ENCODE results near the gene ADAMTS18. TPM values are rescaled to one million over a fixed set of nuclear protein-coding genes. Genes with fewer than 3 reads are reported as not detected.

Gene ADAMTS18
- total and polyA plus RNA-seq, 2 donors (not counting 3 experiments of a cell fraction or from before 2014, with no cell fraction given) = 18.4 to 27.5 TPM

- H3K9me1 ChIP-seq (replicated peaks; ENCODE audit: control insufficient read depth, extremely low read depth, insufficient read depth, low read length) = no peaks in the 10 kb centered on the region
- intact Hi-C loops (cut with micrococcal nuclease) (no loop called here), dilution Hi-C loops (cut with MboI; ENCODE audit: extremely low pct_ligation_motif_present, low sequenced_read_pairs) (no loop called here)
- POLR2A ChIA-PET = no interaction called here
- H3K9ac ChIP-seq (replicated peaks; ENCODE audit: extremely low read depth, insufficient read depth, low read length) = no peak overlapping the region
- H3K4me3 ChIP-seq (replicated peaks in 1 of 3; ENCODE audit: insufficient read depth in 1 of 3, low read depth in 1 of 3, low read length in 3 of 3) = no peak overlapping the region
- TF ChIP-seq GATA2 (IDR thresholded peaks at IDR 0.05; ENCODE audit: insufficient read depth, insufficient read length, low read depth, low read length) = no peak
- TF ChIP-seq POLR2A (IDR thresholded peaks at IDR 0.05; ENCODE audit: low read depth, low read length) = no peak
- TF ChIP-seq FOS (IDR thresholded peaks at IDR 0.05; ENCODE audit: borderline replicate concordance, insufficient read depth, low read length) = no peak
- TF ChIP-seq JUN (IDR thresholded peaks at IDR 0.05; ENCODE audit: borderline replicate concordance, insufficient read depth, insufficient read length, low read depth) = no peak
- no peak for TF ChIP-seq POLR2AphosphoS5 (IDR thresholded peaks at IDR 0.05; ENCODE audit: insufficient read depth, low read depth, low read length)
- TF ChIP-seq EZH2 (IDR thresholded peaks at IDR 0.05; ENCODE audit: borderline replicate concordance, low read depth, low read length, severe bottlenecking) = no peak
- TF ChIP-seq, protein P1, sequence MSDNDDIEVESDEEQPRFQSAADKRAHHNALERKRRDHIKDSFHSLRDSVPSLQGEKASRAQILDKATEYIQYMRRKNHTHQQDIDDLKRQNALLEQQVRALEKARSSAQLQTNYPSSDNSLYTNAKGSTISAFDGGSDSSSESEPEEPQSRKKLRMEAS (IDR thresholded peaks at IDR 0.05; ENCODE audit: insufficient read depth, insufficient read length) = no peak
- TF ChIP-seq, protein P2, sequence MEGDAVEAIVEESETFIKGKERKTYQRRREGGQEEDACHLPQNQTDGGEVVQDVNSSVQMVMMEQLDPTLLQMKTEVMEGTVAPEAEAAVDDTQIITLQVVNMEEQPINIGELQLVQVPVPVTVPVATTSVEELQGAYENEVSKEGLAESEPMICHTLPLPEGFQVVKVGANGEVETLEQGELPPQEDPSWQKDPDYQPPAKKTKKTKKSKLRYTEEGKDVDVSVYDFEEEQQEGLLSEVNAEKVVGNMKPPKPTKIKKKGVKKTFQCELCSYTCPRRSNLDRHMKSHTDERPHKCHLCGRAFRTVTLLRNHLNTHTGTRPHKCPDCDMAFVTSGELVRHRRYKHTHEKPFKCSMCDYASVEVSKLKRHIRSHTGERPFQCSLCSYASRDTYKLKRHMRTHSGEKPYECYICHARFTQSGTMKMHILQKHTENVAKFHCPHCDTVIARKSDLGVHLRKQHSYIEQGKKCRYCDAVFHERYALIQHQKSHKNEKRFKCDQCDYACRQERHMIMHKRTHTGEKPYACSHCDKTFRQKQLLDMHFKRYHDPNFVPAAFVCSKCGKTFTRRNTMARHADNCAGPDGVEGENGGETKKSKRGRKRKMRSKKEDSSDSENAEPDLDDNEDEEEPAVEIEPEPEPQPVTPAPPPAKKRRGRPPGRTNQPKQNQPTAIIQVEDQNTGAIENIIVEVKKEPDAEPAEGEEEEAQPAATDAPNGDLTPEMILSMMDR (IDR thresholded peaks at IDR 0.05; ENCODE audit: extremely low read depth in 1 of 2, insufficient read depth in 1 of 2, low read depth in 1 of 2, low read length in 2 of 2) = no peak
- no peak for TF ChIP-seq MYC (IDR thresholded peaks at IDR 0.05; ENCODE audit: low read depth, low read length)
- H3K79me2 ChIP-seq (ENCODE audit: control insufficient read depth, insufficient read depth, low read length) = peaks cover 18% of the 10 kb centered on the region
- FAIRE-seq = no peak
- no peak overlapping the region for H2AFZ ChIP-seq (ENCODE audit: low read depth, low read length)
- no peak overlapping the region for H3K4me2 ChIP-seq (ENCODE audit: insufficient read depth, low read length)
- H3K9me3 ChIP-seq (replicated peaks; ENCODE audit: control insufficient read depth, insufficient read depth, low read length) = no peaks in the 10 kb centered on the region
- H4K20me1 ChIP-seq (replicated peaks; ENCODE audit: control insufficient read depth, extremely low read depth, insufficient read depth, low read length) = no peaks in the 10 kb centered on the region
- no TSS peak for BruUV-seq (replicated peaks)
- H3K36me3 ChIP-seq (ENCODE audit: control insufficient read depth in 2 of 2, extremely low read depth in 1 of 2, insufficient read depth in 2 of 2, low read length in 2 of 2) = peaks cover 0 to 13% of the 10 kb centered on the region in 2 experiments
- H3K27me3 ChIP-seq (ENCODE audit: control insufficient read depth in 2 of 2, insufficient read depth in 2 of 2, low read length in 2 of 2) = no peaks in the 10 kb centered on the region
- DNase-seq (ENCODE audit: low read depth, low spot score) = no peak
- no peaks in the 10 kb centered on the region for H3K4me1 ChIP-seq (ENCODE audit: control insufficient read depth, extremely low read depth, insufficient read depth, low read length)
- H3K27ac ChIP-seq (ENCODE audit: insufficient read depth, low read depth, low read length) = no peak overlapping the region
- CTCF ChIA-PET = interaction anchor here (0.8 to 2.3 kb wide), 2 partner anchors 14 to 21 kb away, joined by 3 to 6 read pairs; no protein-coding TSS in a partner anchor
Observed at GRCh38 chr16:77416939-77417480, 17.8 kb downstream of the ADAMTS18 start.
